Naive thymus-derived CD4-positive, alpha-beta T cell (primary cell): ENCODE results near the gene PSMD13. TPM values are rescaled to one million over a fixed set of nuclear protein-coding genes. Genes with fewer than 3 reads are reported as not detected.
A peak's percentile ranks its signal among the peaks of the same experiment; 100 is the strongest.
"Not testable (repeated sequence)": the region's sequence is repeated elsewhere in the genome, so short reads cannot be mapped to it uniquely, and the experiment has no call there.

ENCODE experiments used
- ATAC-seq: fragments of 150-1000 bp; cut with Tn5 transposase; 2 replicates; pipeline ENCODE4 v1.10.0; 2021; ENCODE audit warnings: mild to moderate bottlenecking, moderate library complexity
- CTCF ChIA-PET: fragments of 350-600 bp; sonication (Branson Sonifier 250); formaldehyde crosslinking; loops from one replicate; lab custom pipeline; 2021; ENCODE audit warnings: antibody characterized with exemption; lab: Charles Lee
- POLR2A ChIA-PET: fragments of 350-600 bp; sonication (Branson Sonifier 250); formaldehyde crosslinking; loops from one replicate; lab custom pipeline; 2021; ENCODE audit warnings: antibody characterized with exemption, inconsistent platforms; lab: Charles Lee
- DNase-seq, 9 donors: peaks; one replicate each; pipeline versions ENCODE4 v3.0.0 to v3.0.0-alpha.2; 2020 to 2022; ENCODE audit warnings: mixed read lengths in 1 of 9
- H3K27ac ChIP-seq: one replicate; pipeline ENCODE4 v1.7.0; 2013; ENCODE audit warnings: mild to moderate bottlenecking, low read depth, low read length, moderate library complexity
- H3K27me3 ChIP-seq, 2 donors: one replicate each; pipeline ENCODE4 v1.7.0; 2013; ENCODE audit warnings: low read length in 2 of 2, mild to moderate bottlenecking in 2 of 2, moderate library complexity in 2 of 2; ENCODE audit not compliant: control insufficient read depth in 2 of 2, insufficient read depth in 2 of 2
- H3K36me3 ChIP-seq, 3 experiments: 1 replicate in 2 of 3; 2 replicates in 1 of 3; pipeline ENCODE4 v1.7.0; 2013; ENCODE audit warnings: low read length in 3 of 3, mild to moderate bottlenecking in 3 of 3, moderate library complexity in 1 of 3; ENCODE audit not compliant: insufficient read depth in 3 of 3, control insufficient read depth in 2 of 3
- H3K4me1 ChIP-seq, 2 donors: one replicate each; pipeline ENCODE4 v1.7.0; 2013; ENCODE audit warnings: low read length in 2 of 2, mild to moderate bottlenecking in 2 of 2, moderate library complexity in 1 of 2; ENCODE audit not compliant: control insufficient read depth in 2 of 2, insufficient read depth in 2 of 2
- H3K4me3 ChIP-seq: 2 replicates; pipeline ENCODE4 v1.7.0; 2013; ENCODE audit warnings: mild to moderate bottlenecking, low read length
- H3K9me3 ChIP-seq, 3 experiments: 1 replicate in 2 of 3; 2 replicates in 1 of 3; pipeline ENCODE4 v1.7.0; 2013; ENCODE audit warnings: low read length in 3 of 3; ENCODE audit not compliant: control insufficient read depth in 2 of 3
- H3K27ac Mint-ChIP-seq, 9 donors: one replicate each; pipeline ENCODE4 v1.8.0; 2020 to 2022; ENCODE audit warnings: mixed read lengths in 9 of 9, mild to moderate bottlenecking in 8 of 9, moderate library complexity in 5 of 9, inconsistent platforms in 2 of 9
- H3K27me3 Mint-ChIP-seq, 5 donors: one replicate each; pipeline ENCODE4 v1.8.0; 2021 to 2022; ENCODE audit warnings: mixed read lengths in 5 of 5, mild to moderate bottlenecking in 1 of 5
- H3K36me3 Mint-ChIP-seq, 5 donors: one replicate each; pipeline ENCODE4 v1.8.0; 2020 to 2022; ENCODE audit warnings: mixed read lengths in 5 of 5, mild to moderate bottlenecking in 3 of 5, inconsistent platforms in 1 of 5
- H3K4me1 Mint-ChIP-seq, 7 donors: one replicate each; pipeline ENCODE4 v1.8.0; 2020 to 2022; ENCODE audit warnings: mixed read lengths in 7 of 7, mild to moderate bottlenecking in 3 of 7, inconsistent platforms in 1 of 7
- H3K4me3 Mint-ChIP-seq, 10 donors: one replicate each; pipeline ENCODE4 v1.8.0; 2020 to 2022; ENCODE audit warnings: mild to moderate bottlenecking in 10 of 10, mixed read lengths in 10 of 10, moderate library complexity in 6 of 10, inconsistent platforms in 2 of 10
- H3K9me3 Mint-ChIP-seq, 11 donors: one replicate each; pipeline ENCODE4 v1.8.0; 2020 to 2022; ENCODE audit warnings: mixed read lengths in 11 of 11, mild to moderate bottlenecking in 4 of 11, inconsistent platforms in 1 of 11, moderate library complexity in 1 of 11
- intact Hi-C, 2 donors: fragments of 100-400 bp; cut with micrococcal nuclease; formaldehyde crosslinking; loops; one replicate each; pipeline ENCODE4 v1.15.1; 2023
- polyA plus RNA-seq, 2 donors: library from polyadenylated mRNA; unstranded; fragments of 300-500 nt; fragmentation: Illumina TruSeq; gene quantifications; one replicate each; pipeline ENCODE4 v1.2.3, GENCODE V29; 2021
- total RNA-seq, 6 experiments: library from RNA in 5 of 6; stranded (reverse) in 5 of 6; gene quantifications; 1 replicate in 5 of 6; 2 replicates in 1 of 6; pipeline ENCODE4 v1.2.3 and lab custom pipeline; 2021 to 2026

The PSMD13 gene
- total RNA-seq: 100 to 1,000 TPM in 1 of 5 experiments, 10 to 100 TPM in 4; 64.3 to 172 (median 86.9) TPM
- 100 to 1,000 TPM; 186 to 215 TPM for polyA plus RNA-seq
- total RNA-seq (lab: John Stamatoyannopoulos, UW): 43.1 reads per million, percentile 68 among the genes with 10 or more reads in this experiment

GRCh38 chr11:236774-237767 lies at the start of gene PSMD13:
Gene PSMD13, plus strand, starts transcription at chr11:236976. Its CDS starts 74 bp downstream, at chr11:237050.
- intact Hi-C loops: loop anchor here (1.0 to 5.0 kb wide), 17 partner anchors 13 to 560 kb away; partner anchors contain the start of genes BET1L (in 2 of the 2), RIC8A (in 2 of the 2), PGGHG (in 1 of the 2) and PHRF1 (in 1 of the 2)
- ChIA-PET CTCF (interaction anchor here (0.6 to 4.4 kb wide), 6 partner anchors 14 to 510 kb away, joined by 3 to 21 read pairs (median 4); partner anchors contain the start of genes BET1L and RIC8A), POLR2A (interaction anchor here (0.6 to 7.5 kb wide), 22 partner anchors 9 to 572 kb away, joined by 3 to 83 read pairs (median 5); partner anchors contain the start of genes BET1L, PGGHG, RIC8A and RNH1)
- Histone ChIP-seq H3K27ac (peak within 1 kb of the TSS; percentile 97), H3K9me3 (no peaks in the 10 kb centered on the region), H3K4me3 (peak within 1 kb of the TSS; percentile 100), H3K27me3 (no peaks in the 10 kb centered on the region), H3K36me3 (peaks cover 0 to 30% (median 9%) of the 10 kb centered on the region in 3 experiments), H3K4me1 (peaks cover 17 to 23% of the 10 kb centered on the region in 2 donors)
- Mint-ChIP-seq H3K27me3 (no peaks in the 10 kb centered on the region), H3K9me3 (no peaks in the 10 kb centered on the region), H3K4me1 (peaks cover 26 to 66% (median 53%) of the 10 kb centered on the region in 7 donors), H3K4me3 (peak within 1 kb of the TSS; percentile 84 to 99 (median 96)), H3K27ac (peak within 1 kb of the TSS; percentile 84 to 100 (median 100)), H3K36me3 (peaks cover 4 to 20% (median 14%) of the 10 kb centered on the region in 5 donors)
- peak; percentile 88 for ATAC-seq
- DNase-seq: peak; percentile 82 to 92 (median 88)

GRCh38 chr11:189200-189783 lies 47.5 kb upstream of the PSMD13 start:
- intact Hi-C loops, H3K4me3 Mint-ChIP-seq, H3K9me3 Mint-ChIP-seq, POLR2A ChIA-PET, H3K4me1 ChIP-seq, H3K9me3 ChIP-seq, H3K27me3 Mint-ChIP-seq, H3K27me3 ChIP-seq, H3K4me3 ChIP-seq, H3K36me3 ChIP-seq, H3K36me3 Mint-ChIP-seq, H3K27ac ChIP-seq, CTCF ChIA-PET: not testable (repeated sequence)
- ATAC-seq: peak; percentile 2
- peak overlapping the region in 1 of 9 donors; percentile 48 for H3K27ac Mint-ChIP-seq
- peak in 1 of 9 donors; percentile 20 for DNase-seq
- H3K4me1 Mint-ChIP-seq: peaks cover 0 to 15% (median 12%) of the 10 kb centered on the region in 7 donors

GRCh38 chr11:189843-190311 lies 46.9 kb upstream of the PSMD13 start:
- H3K9me3 ChIP-seq, H3K36me3 Mint-ChIP-seq, H3K36me3 ChIP-seq, H3K4me3 ChIP-seq, H3K27ac ChIP-seq, CTCF ChIA-PET, POLR2A ChIA-PET, H3K4me1 ChIP-seq, H3K27me3 Mint-ChIP-seq, H3K4me3 Mint-ChIP-seq, H3K27me3 ChIP-seq, H3K9me3 Mint-ChIP-seq, H3K27ac Mint-ChIP-seq: not testable (repeated sequence)
- DNase-seq (peak in 7 of 9 donors; percentile 26 to 72 (median 41)), ATAC-seq (peak; percentile 84)
- intact Hi-C loops: loop anchor here in 1 of 2 donors (5.0 kb wide), 1 partner anchor 262 kb away; the partner anchor contains the start of gene PTDSS2
- H3K4me1 Mint-ChIP-seq: peaks cover 0 to 15% (median 12%) of the 10 kb centered on the region in 7 donors

- DNase-seq, ATAC-seq, POLR2A ChIA-PET, H3K27me3 ChIP-seq, H3K4me3 ChIP-seq, H3K36me3 Mint-ChIP-seq, CTCF ChIA-PET, H3K9me3 ChIP-seq, H3K4me1 ChIP-seq, H3K27me3 Mint-ChIP-seq, H3K9me3 Mint-ChIP-seq, H3K36me3 ChIP-seq, H3K27ac ChIP-seq, H3K4me3 Mint-ChIP-seq: not testable (repeated sequence)
- Mint-ChIP-seq H3K4me1 (peaks cover 0 to 15% (median 12%) of the 10 kb centered on the region in 7 donors), H3K27ac (peak overlapping the region in 1 of 9 donors; percentile 62)
- intact Hi-C loops: loop anchor here in 1 of 2 donors (5.0 kb wide), 1 partner anchor 262 kb away; the partner anchor contains the start of gene PTDSS2
Measured at GRCh38 chr11:190546-190945, 46.2 kb upstream of the PSMD13 start.

- peak; percentile 71 for ATAC-seq
- H3K9me3 ChIP-seq, H3K36me3 Mint-ChIP-seq, CTCF ChIA-PET, H3K27me3 ChIP-seq, H3K9me3 Mint-ChIP-seq, H3K27me3 Mint-ChIP-seq, POLR2A ChIA-PET, H3K4me3 ChIP-seq, H3K36me3 ChIP-seq, H3K27ac ChIP-seq, H3K4me1 ChIP-seq: not testable (repeated sequence)
- intact Hi-C loops: loop anchor here in 1 of 2 donors (5.0 kb wide), 1 partner anchor 261 kb away; the partner anchor contains the start of gene PTDSS2
- DNase-seq: peak in 8 of 9 donors; percentile 22 to 64 (median 36)
- Mint-ChIP-seq H3K27ac (peak overlapping the region in 6 of 9 donors; percentile 34 to 91 (median 74)), H3K4me3 (peak overlapping the region in 7 of 10 donors; percentile 38 to 68 (median 58)), H3K4me1 (peaks cover 0 to 15% (median 12%) of the 10 kb centered on the region in 7 donors)
Measured at GRCh38 chr11:191490-192478, 45.0 kb upstream of the PSMD13 start.
